K562 (cell line): ENCODE data around the gene WBP1L. TPM values are rescaled to one million over a fixed set of nuclear protein-coding genes. Genes with fewer than 3 reads are reported as not detected.

Experiments
- E2F6 ChIP-seq, 2 experiments: IDR thresholded peaks; 2 replicates each; pipeline ENCODE4 v1.6.1; 2011; ENCODE audit warnings: borderline replicate concordance in 1 of 2, control low read depth in 1 of 2, low read depth in 1 of 2, low read length in 1 of 2, mild to moderate bottlenecking in 1 of 2, mixed read lengths in 1 of 2, moderate library complexity in 1 of 2; ENCODE audit not compliant: insufficient read depth in 1 of 2, insufficient read length in 1 of 2, poor library complexity in 1 of 2, severe bottlenecking in 1 of 2; ENCODE audit errors: extremely low read depth in 1 of 2
- FOXM1 ChIP-seq, 2 experiments: fragments of 450-650 bp in 1 of 2; sonication (generic) in 1 of 2; formaldehyde crosslinking in 1 of 2; IDR thresholded peaks; 2 replicates each; pipeline versions ENCODE4 v1.6.1 to v1.9.0; 2017 to 2022; ENCODE audit warnings: low read depth in 2 of 2, mild to moderate bottlenecking in 2 of 2, missing genetic modification reagents in 1 of 2, moderate library complexity in 1 of 2
- MAFG ChIP-seq: fragments of 450-650 bp; conservative IDR thresholded peaks from 2 replicates; pipeline ENCODE4 v1.6.1; 2016; ENCODE audit warnings: missing genetic modification characterization, missing compliant biosample characterization
- MBD1 ChIP-seq: fragments of 250-450 bp; sonication (Bioruptor Pico); IDR thresholded peaks from 2 replicates; pipeline ENCODE4 v1.8.0; 2022; ENCODE audit warnings: inconsistent platforms
- SFPQ ChIP-seq: fragments of 200-400 bp; formaldehyde crosslinking; IDR thresholded peaks from 2 replicates; pipeline ENCODE4 v1.6.1; 2017; ENCODE audit warnings: mild to moderate bottlenecking, low read depth, low read length, moderate library complexity
- SMARCA4 ChIP-seq: fragments of 450-650 bp; IDR thresholded peaks from 2 replicates; pipeline ENCODE4 v1.6.1; 2016
- STAG1 ChIP-seq: sonication (generic); formaldehyde crosslinking; IDR thresholded peaks from 2 replicates; pipeline ENCODE4 v1.5.0; 2020; ENCODE audit warnings: missing genetic modification reagents, borderline replicate concordance
- THAP7 ChIP-seq: fragments of 250-450 bp; sonication (Bioruptor Pico); IDR thresholded peaks from 2 replicates; pipeline ENCODE4 v1.5.0; 2021
- ZNF407 ChIP-seq: fragments of 450-650 bp; IDR thresholded peaks from 2 replicates; pipeline ENCODE4 v1.6.1; 2016; ENCODE audit warnings: low read depth
- ZNF551 ChIP-seq: fragments of 250-450 bp; sonication (Bioruptor Pico); IDR thresholded peaks from 2 replicates; pipeline ENCODE4 v1.5.0; 2021; ENCODE audit warnings: mild to moderate bottlenecking, moderate library complexity
- polyA plus RNA-seq, 8 experiments: library from polyadenylated mRNA; depleted of rRNA in 4 of 8; stranded (reverse) in 5 of 8; unstranded in 3 of 8; fragments of >200 nt; fragmentation: Nextera tagmentation in 2 of 8; fragmentation: Illumina TruSeq in 1 of 8; extraction: Ambion mirVana in 2 of 8; extraction: Trizol in 1 of 8; gene quantifications; 2 replicates each; pipeline versions ENCODE4 v1.2.1 to v1.2.3, GENCODE V29; 2011 to 2014; ENCODE audit warnings: inconsistent platforms in 1 of 8, missing spikeins in 1 of 8
- total RNA-seq, 7 experiments: library from RNA; depleted of rRNA in 6 of 7; stranded (reverse); fragments of >200 nt in 6 of 7; fragmentation: Illumina TruSeq in 2 of 7; extraction: Trizol in 2 of 7; gene quantifications; 2 replicates each; pipeline versions ENCODE4 v1.2.1 to v1.2.3, GENCODE V29; 2011 to 2021; ENCODE audit warnings: low replicate concordance in 1 of 7

Gene WBP1L
- total and polyA plus RNA-seq, 9 of the 15 experiments (the other 6 are each of a cell fraction or from before 2014, with no cell fraction given) = 3.2 to 14.4 (median 11.3) TPM

GRCh38 chr10:102729029-102730026, 14.4 kb upstream of the WBP1L start (continued):
- TF ChIP-seq MBD1 = no peak
- TF ChIP-seq SMARCA4 = no peak
- TF ChIP-seq STAG1 (CRISPR knock-in tag) = peak; percentile 75; the same call in 1 of the 2 replicates
- TF ChIP-seq ZNF407 = no peak
- TF ChIP-seq THAP7 (CRISPR knock-in tag) = no peak
- no peak for TF ChIP-seq E2F6 (IDR thresholded peaks at IDR 0.05; ENCODE audit: borderline replicate concordance in 1 of 2, extremely low read depth in 1 of 2, insufficient read depth in 1 of 2, insufficient read length in 1 of 2, low read depth in 1 of 2, low read length in 1 of 2, poor library complexity in 1 of 2, severe bottlenecking in 1 of 2)
- no peak for TF ChIP-seq ZNF551 (CRISPR knock-in tag)
- TF ChIP-seq FOXM1 (IDR thresholded peaks at IDR 0.05; ENCODE audit: low read depth) = no peak
- TF ChIP-seq FOXM1 (CRISPR knock-in tag; IDR thresholded peaks at IDR 0.05; ENCODE audit: low read depth) = no peak
- no peak for TF ChIP-seq MAFG
- no peak for TF ChIP-seq SFPQ
